ENCODE data around the gene FUT4. TPM values are rescaled to one million over a fixed set of nuclear protein-coding genes. Genes with fewer than 3 reads are reported as not detected.
"Not testable (repeated sequence)": the region's sequence is repeated elsewhere in the genome, so short reads cannot be mapped to it uniquely, and the experiment has no call there.

FUT4 gene
- 1 to 10 TPM in 7 of 8 experiments, under 1 TPM in 1; 0.81 to 6.5 (median 1.7) TPM for total RNA-seq

- Histone ChIP-seq H3K4me3 (peak within 1 kb of the TSS; percentile 28 to 52 (median 43)), H3K4me1 (replicated peaks in 1 of 2) (peaks cover 10 to 23% of the 10 kb centered on the region in 2 donors), H3K27ac (peak within 1 kb of the TSS; percentile 70 to 87)
- 0 to 20% (median 9%) methylated on average over 1 to 9 of the region's 109 CpGs; no CpG with 5 or more reads in 6 of the 10 experiments for WGBS, 10 experiments
- peak; percentile 77 to 91 (median 88) for ATAC-seq (replicated peaks in 6 of 8)
- in situ Hi-C loops (cut with MboI; ENCODE audit: low pct_unique_long_range_greater_than_20kb in 2 of 9, low sequenced_read_pairs in 9 of 9, unreplicated experiment in 9 of 9), result no loop called here
Observed at GRCh38 chr11:94543695-94544645, at the start of gene FUT4. FUT4 (plus strand) TSS chr11:94543921; CDS start chr11:94544134, 213 bp downstream.

GRCh38 chr11:94494126-94494680 is 49.5 kb upstream of the FUT4 start:
- ATAC-seq (replicated peaks in 6 of 8), result peak; percentile 47 to 77 (median 73)
- WGBS, 10 experiments, result 0 to 17% (median 2%) methylated on average over 1 to 12 of the region's 19 CpGs
- H3K4me3 ChIP-seq, result peak overlapping the region; percentile 81 to 96 (median 85)
- in situ Hi-C loops (cut with MboI; ENCODE audit: low pct_unique_long_range_greater_than_20kb in 2 of 9, low sequenced_read_pairs in 9 of 9, unreplicated experiment in 9 of 9), result loop anchor here in 1 of 9 experiments (25.0 kb wide), 2 partner anchors 307 to 607 kb away; no protein-coding TSS in a partner anchor
- H3K27ac ChIP-seq, result peak overlapping the region; percentile 40 to 58
- peaks cover 0 to 10% of the 10 kb centered on the region in 2 donors for H3K4me1 ChIP-seq (replicated peaks in 1 of 2)

DNA sequence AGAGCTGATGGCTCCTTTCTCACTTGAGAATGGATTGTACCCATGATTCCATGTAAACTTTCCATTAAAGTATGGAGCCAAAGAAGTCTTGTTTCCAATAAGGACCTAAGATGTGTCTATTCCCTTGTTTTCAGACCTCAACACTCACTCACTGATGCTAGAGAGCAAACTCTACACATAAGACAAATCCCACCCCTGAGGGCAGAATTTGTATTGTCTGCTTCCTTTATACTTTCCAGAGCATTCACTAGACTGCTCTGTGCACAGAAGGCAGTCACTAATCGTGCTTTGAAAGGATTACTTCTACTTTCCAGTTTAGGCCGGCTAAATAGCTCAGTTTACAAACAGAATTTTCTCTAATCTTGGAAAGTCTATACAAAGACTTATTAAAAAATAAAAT is 43.5 kb upstream of the FUT4 start:
- no peak for ATAC-seq (replicated peaks in 6 of 8)
- in situ Hi-C loops (cut with MboI; ENCODE audit: low pct_unique_long_range_greater_than_20kb in 2 of 9, low sequenced_read_pairs in 9 of 9, unreplicated experiment in 9 of 9), result loop anchor here in 2 of 9 experiments (10.0 to 25.0 kb wide), 4 partner anchors 175 to 613 kb away; no protein-coding TSS in a partner anchor
- WGBS, 10 experiments, result 50 to 100% (median 95%) methylated on average over 1 to 2 of the region's 2 CpGs; no CpG with 5 or more reads in 2 of the 10 experiments
- Histone ChIP-seq H3K4me3 (no peak overlapping the region), H3K4me1 (replicated peaks in 1 of 2) (no peaks in the 10 kb centered on the region), H3K27ac (no peak overlapping the region)

DNA sequence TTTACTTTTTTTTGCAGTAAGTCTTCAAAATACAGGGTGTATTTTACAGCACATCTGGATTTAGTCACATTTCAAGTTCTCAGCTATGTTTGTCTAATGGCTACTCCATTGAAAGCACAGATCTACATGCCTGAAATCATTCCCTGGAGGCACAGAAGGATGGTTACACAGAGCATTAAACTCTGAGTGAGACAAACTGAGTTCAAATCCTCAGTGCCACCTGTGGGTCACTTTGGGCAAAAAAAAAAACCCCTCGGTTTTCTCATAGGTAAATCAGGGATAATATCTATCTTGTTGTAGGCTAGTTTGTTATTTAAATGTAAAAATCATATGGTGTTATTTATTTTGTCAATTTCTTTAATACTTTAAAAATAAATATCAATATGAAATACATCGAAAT is 42.2 kb upstream of the FUT4 start:
- in situ Hi-C loops (cut with MboI; ENCODE audit: low pct_unique_long_range_greater_than_20kb in 2 of 9, low sequenced_read_pairs in 9 of 9, unreplicated experiment in 9 of 9), result loop anchor here in 2 of 9 experiments (10.0 to 25.0 kb wide), 4 partner anchors 177 to 614 kb away; no protein-coding TSS in a partner anchor
- WGBS, 10 experiments, result 29 to 100% (median 57%) methylated on average over 1 to 2 of the region's 2 CpGs; no CpG with 5 or more reads in 2 of the 10 experiments
- no peak overlapping the region for H3K4me3 ChIP-seq
- ATAC-seq (replicated peaks in 6 of 8), result no peak
- H3K4me1 ChIP-seq (replicated peaks in 1 of 2), result no peaks in the 10 kb centered on the region
- H3K27ac ChIP-seq, result no peak overlapping the region

DNA sequence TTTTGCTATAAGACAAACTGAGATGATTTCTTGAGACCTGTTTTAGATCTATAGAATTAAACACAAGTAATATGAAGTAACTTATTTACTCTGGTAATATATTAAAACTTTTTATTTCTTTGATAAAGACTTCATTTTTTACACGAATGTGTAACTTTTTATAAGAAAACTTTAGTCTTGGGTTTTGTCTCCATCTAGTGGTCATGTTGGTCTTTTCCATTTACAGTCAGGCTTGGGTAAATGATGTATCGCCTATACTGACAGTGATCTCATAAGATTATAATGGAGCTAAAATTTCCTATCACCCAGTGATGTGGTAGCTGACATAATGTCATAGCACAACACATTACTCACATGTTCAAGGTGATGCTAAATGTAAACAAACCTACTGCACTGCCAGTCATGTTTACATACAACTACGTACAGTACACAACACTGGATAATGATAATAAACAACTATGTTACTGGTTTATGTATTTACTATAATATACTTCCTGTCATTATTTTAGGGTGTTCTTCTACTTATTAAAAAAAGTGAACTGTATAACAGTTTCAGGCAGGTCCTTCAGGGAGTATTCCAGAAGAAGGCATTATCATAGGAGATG is 38.9 kb upstream of the FUT4 start:
- ATAC-seq (replicated peaks in 6 of 8), result peak in 5 of 8 experiments; percentile 50 to 77 (median 65)
- in situ Hi-C loops (cut with MboI; ENCODE audit: low pct_unique_long_range_greater_than_20kb in 2 of 9, low sequenced_read_pairs in 9 of 9, unreplicated experiment in 9 of 9), result loop anchor here in 2 of 9 experiments (10.0 to 25.0 kb wide), 4 partner anchors 180 to 617 kb away; no protein-coding TSS in a partner anchor

GRCh38 chr11:94506513-94506912 is 37.2 kb upstream of the FUT4 start:
- in situ Hi-C loops (cut with MboI; ENCODE audit: low pct_unique_long_range_greater_than_20kb in 2 of 9, low sequenced_read_pairs in 9 of 9, unreplicated experiment in 9 of 9), result loop anchor here in 2 of 9 experiments (10.0 to 25.0 kb wide), 4 partner anchors 182 to 619 kb away; no protein-coding TSS in a partner anchor
- 71 to 90% (median 75%) methylated on average over 2 to 5 of the region's 5 CpGs; no CpG with 5 or more reads in 1 of the 10 experiments for WGBS, 10 experiments
- ATAC-seq (replicated peaks in 6 of 8); H3K4me1 ChIP-seq (replicated peaks in 1 of 2); H3K4me3 ChIP-seq; H3K27ac ChIP-seq: not testable (repeated sequence)

More for the DNA sequence above, 38.9 kb upstream of the FUT4 start:
- H3K4me3 ChIP-seq, result no peak overlapping the region
- H3K27ac ChIP-seq, result no peak overlapping the region
- H3K4me1 ChIP-seq (replicated peaks in 1 of 2), result no peaks in the 10 kb centered on the region
- WGBS, 10 experiments, result 0 to 80% (median 20%) methylated on average over 1 to 3 of the region's 3 CpGs; no CpG with 5 or more reads in 2 of the 10 experiments

GRCh38 chr11:94507485-94507884 is 36.2 kb upstream of the FUT4 start:
- no peak overlapping the region for H3K27ac ChIP-seq
- peak in 2 of 8 experiments; percentile 10 to 27 for ATAC-seq (replicated peaks in 6 of 8)
- H3K4me1 ChIP-seq (replicated peaks in 1 of 2), result no peaks in the 10 kb centered on the region
- H3K4me3 ChIP-seq, result no peak overlapping the region
- in situ Hi-C loops (cut with MboI; ENCODE audit: low pct_unique_long_range_greater_than_20kb in 2 of 9, low sequenced_read_pairs in 9 of 9, unreplicated experiment in 9 of 9), result loop anchor here in 2 of 9 experiments (10.0 to 25.0 kb wide), 4 partner anchors 183 to 620 kb away; no protein-coding TSS in a partner anchor
- WGBS, 10 experiments, result 14 to 100% (median 63%) methylated on average over 1 to 4 of the region's 4 CpGs; no CpG with 5 or more reads in 1 of the 10 experiments

- ATAC-seq (replicated peaks in 6 of 8), result peak; percentile 87 to 99 (median 98)
- WGBS, 10 experiments, result 17 to 91% (median 46%) methylated on average over 1 to 19 of the region's 53 CpGs
- in situ Hi-C loops (cut with MboI; ENCODE audit: low pct_unique_long_range_greater_than_20kb in 2 of 9, low sequenced_read_pairs in 9 of 9, unreplicated experiment in 9 of 9), result loop anchor here in 1 of 9 experiments (25.0 kb wide), 1 partner anchor 625 kb away; no protein-coding TSS in a partner anchor
- peaks cover 0 to 2% of the 10 kb centered on the region in 2 donors for H3K4me1 ChIP-seq (replicated peaks in 1 of 2)
- no peak within 1 kb of the TSS for H3K27ac ChIP-seq
- peak within 1 kb of the TSS; percentile 16 to 40 (median 29) for H3K4me3 ChIP-seq
Observed at GRCh38 chr11:94511932-94512781, 31.6 kb upstream of the FUT4 start, which contains the start of gene C11orf97. C11orf97 (plus strand) TSS chr11:94512461; CDS start chr11:94512529, 68 bp downstream.

- Histone ChIP-seq H3K4me3 (no peak overlapping the region), H3K4me1 (replicated peaks in 1 of 2) (peaks cover 0 to 2% of the 10 kb centered on the region in 2 donors), H3K27ac (no peak overlapping the region)
- WGBS, 10 experiments, result 20 to 100% (median 77%) methylated on average over 1 to 2 of the region's 2 CpGs; no CpG with 5 or more reads in 4 of the 10 experiments
- ATAC-seq (replicated peaks in 6 of 8), result peak in 1 of 8 experiments; percentile 20
- in situ Hi-C loops (cut with MboI; ENCODE audit: low pct_unique_long_range_greater_than_20kb in 2 of 9, low sequenced_read_pairs in 9 of 9, unreplicated experiment in 9 of 9), result loop anchor here in 1 of 9 experiments (25.0 kb wide), 1 partner anchor 626 kb away; no protein-coding TSS in a partner anchor
Observed at GRCh38 chr11:94513091-94513490, 30.6 kb upstream of the FUT4 start.

DNA sequence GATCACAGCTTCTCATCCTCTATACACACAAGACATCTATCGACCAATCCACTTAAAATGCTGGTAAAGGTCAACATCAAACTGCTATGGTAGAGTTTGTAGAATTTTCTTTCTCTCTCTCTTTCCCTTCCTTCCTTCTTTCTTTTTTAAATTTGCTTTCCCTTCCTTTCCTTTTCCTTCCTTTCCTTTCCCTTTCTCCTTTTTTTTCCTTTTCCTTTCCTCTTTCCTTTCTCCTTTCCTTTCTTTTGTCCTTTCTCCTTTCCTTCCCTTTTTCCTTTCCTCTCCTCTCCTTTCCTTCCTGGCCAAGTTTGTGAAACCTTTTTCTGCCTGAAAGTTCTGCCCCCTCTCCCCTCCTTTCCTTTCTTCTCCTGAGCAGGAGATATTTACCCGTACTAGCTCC is 28.3 kb upstream of the FUT4 start:
- in situ Hi-C loops (cut with MboI; ENCODE audit: low pct_unique_long_range_greater_than_20kb in 2 of 9, low sequenced_read_pairs in 9 of 9, unreplicated experiment in 9 of 9), result loop anchor here in 1 of 9 experiments (25.0 kb wide), 1 partner anchor 628 kb away; no protein-coding TSS in a partner anchor

GRCh38 chr11:94516725-94517124 is 27.0 kb upstream of the FUT4 start:
- no peak overlapping the region for H3K4me3 ChIP-seq
- in situ Hi-C loops (cut with MboI; ENCODE audit: low pct_unique_long_range_greater_than_20kb in 2 of 9, low sequenced_read_pairs in 9 of 9, unreplicated experiment in 9 of 9), result loop anchor here in 1 of 9 experiments (25.0 kb wide), 1 partner anchor 629 kb away; no protein-coding TSS in a partner anchor
- ATAC-seq (replicated peaks in 6 of 8), result no peak
- H3K4me1 ChIP-seq (replicated peaks in 1 of 2), result peaks cover 0 to 2% of the 10 kb centered on the region in 2 donors
- no peak overlapping the region for H3K27ac ChIP-seq
- WGBS, 10 experiments, result 0 to 100% (median 30%) methylated on average over 1 of the region's 1 CpG; no CpG with 5 or more reads in 3 of the 10 experiments

More for the DNA sequence above, 28.3 kb upstream of the FUT4 start:
- WGBS, 10 experiments, result 47 to 100% (median 76%) methylated on average over 1 to 2 of the region's 2 CpGs; no CpG with 5 or more reads in 1 of the 10 experiments
- Histone ChIP-seq H3K27ac (no peak overlapping the region), H3K4me1 (replicated peaks in 1 of 2) (peaks cover 0 to 2% of the 10 kb centered on the region in 2 donors), H3K4me3 (no peak overlapping the region)
- no peak for ATAC-seq (replicated peaks in 6 of 8)

All from motor neuron (in vitro differentiated cells).